Endometrial microvascular endothelial cells (primary cell): Measurements from ENCODE around the gene PALM. TPM values are rescaled to one million over a fixed set of nuclear protein-coding genes. Genes with fewer than 3 reads are reported as not detected.
"Not testable (repeated sequence)": the region's sequence is repeated elsewhere in the genome, so short reads cannot be mapped to it uniquely, and the experiment has no call there.

Source experiments
- in situ Hi-C: cut with HindIII; loops from 2 replicates; pipeline ENCODE4 v1.10.0; 2017; ENCODE audit warnings: low sequenced_read_pairs, low pct_unique_long_range_greater_than_20kb; ENCODE audit errors: inconsistent ontology term
- total RNA-seq: library from RNA; depleted of rRNA; stranded (reverse); fragments of >200 nt; gene quantifications from one replicate; pipeline ENCODE4 v1.2.3, GENCODE V29; 2015; ENCODE audit errors: inconsistent ontology term

PALM gene
- total RNA-seq, 1 donor from 2014 or later, result not detected

DNA sequence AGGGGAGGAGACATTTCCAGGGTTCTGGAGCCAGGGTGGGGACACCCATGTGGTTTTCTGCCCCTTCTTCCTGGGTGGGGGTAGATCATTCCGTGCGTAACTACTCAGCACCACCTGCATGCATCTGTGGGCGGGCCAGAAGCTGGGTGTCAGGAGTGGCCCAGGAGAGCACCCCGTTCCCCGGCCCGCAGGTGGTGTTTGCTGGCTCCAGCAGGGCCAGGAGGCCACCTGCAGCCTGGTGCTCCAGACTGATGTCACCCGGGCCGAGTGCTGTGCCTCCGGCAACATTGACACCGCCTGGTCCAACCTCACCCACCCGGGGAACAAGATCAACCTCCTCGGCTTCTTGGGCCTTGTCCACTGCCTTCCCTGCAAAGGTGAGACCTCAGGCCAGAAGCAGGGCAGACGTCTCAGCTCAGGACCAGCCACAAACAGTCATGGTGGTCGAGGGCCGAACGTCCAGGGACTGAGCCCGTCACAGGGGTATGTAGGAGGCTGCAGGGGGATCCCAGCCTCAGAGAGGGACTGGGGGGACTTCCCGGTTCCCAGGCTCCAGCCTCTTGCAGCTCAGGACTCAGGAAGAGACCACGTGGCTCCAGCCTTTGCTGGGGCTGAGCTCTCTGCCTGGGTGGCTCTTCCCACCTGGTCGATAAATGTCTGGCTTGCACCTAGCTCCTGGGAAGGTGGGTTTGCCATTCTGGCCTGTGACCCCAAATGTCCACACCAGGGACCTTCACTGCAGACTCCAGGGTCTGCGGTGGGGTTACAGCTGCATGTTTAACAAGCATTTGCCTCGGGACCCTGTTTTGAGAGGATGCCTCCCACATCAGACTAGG lies 30.9 kb upstream of the PALM start:
- in situ Hi-C loops, result no loop called here

DNA sequence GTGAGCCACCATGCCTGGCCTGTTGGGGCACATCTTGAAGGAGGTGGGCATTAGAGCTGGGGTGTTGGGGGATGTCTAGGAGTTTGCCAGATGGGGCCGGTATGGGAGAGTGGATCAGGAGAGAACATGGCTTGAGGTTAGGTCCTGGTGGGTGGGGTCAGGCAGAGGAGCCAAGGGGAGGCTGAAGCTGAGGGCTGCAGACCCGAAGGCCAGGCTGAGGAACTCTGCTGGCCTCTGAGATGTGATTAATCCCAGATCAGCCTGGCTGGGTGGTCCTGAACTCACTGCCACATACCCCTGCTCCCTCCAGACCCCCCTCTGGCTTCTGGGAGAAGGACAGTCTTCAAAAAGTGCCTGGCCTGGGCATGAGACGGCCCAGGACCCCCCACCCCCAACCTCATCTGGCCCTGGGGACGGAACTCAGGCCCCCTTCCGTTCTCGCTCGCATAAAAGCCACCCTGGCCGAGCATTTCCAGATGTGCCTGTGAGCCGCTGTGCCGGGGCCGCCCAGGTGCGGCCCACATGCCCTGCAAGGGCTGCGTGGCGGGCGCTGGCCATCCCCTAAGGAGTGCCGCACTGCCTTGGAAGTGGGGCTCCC lies 29.8 kb upstream of the PALM start:
- in situ Hi-C loops, result no loop called here

DNA sequence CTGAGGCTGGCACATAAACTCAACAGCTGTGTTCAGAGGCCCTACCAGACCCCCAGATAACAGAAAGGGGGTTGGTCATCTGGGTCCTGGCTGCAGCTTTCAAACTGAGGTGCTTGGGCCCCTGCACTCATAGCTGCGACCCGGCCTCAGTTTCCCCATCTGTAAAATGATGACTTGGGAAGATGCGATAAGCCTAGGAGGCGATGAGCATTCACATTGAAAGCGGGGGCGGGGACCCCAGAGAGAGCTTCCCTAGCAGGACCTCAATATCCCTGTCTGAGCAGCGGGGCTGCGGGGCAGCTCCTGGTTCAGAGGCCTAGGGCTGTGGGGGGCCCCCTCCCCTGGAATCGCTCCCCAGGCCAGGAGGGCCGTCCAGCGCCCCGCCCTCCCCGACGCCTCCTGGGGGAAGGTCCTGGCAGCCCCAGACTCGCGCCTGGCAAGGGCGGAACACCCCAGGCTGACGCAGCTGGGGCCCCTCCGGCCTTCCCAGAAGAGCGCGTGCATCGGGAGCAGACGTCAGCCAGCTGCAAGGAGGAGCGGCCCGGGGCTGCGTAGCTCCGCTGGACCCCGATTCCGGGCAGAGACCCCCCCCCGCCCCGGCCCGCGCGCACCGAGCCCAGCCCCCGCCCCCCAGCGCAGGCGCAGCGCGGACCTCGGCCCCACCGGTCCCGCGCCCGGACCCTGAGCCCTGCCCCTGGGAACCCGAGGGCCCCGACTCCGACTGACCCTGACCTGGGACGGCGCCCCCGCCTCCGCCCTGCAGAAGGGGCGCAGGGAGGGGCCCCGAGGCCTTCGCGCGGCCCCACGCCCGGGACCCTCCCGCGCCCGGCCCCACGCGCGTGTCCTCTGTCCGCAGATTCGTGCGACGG lies 29.1 kb upstream of the PALM start:
- in situ Hi-C loops, result no loop called here

DNA sequence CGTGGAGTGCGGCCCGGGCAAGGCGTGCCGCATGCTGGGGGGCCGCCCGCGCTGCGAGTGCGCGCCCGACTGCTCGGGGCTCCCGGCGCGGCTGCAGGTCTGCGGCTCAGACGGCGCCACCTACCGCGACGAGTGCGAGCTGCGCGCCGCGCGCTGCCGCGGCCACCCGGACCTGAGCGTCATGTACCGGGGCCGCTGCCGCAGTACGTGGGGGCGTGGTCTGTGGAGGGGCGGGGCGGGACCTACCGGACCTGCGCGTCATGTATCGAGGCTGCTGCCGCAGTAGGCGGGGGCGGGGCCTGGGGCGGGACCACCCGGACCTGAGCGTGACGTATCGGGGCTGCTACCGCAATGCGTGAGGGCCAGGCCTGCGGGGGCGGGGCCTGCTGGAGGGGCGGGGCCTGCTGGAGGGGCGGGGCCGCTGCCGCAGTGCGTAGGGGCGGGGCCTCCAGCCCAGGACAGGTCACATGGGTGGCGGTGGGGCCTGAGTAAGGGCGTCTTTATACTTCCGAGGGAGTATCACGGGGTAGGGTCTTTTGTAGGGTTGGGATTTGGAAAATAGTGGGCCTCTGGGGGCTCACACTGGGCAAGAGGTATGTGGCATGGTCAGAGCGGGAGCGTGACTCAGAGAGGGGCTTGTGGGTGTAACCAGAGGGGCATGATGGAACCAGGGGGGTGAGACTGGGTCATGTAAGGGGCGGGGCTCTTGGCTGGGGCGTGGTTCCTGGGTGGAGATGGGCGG lies 28.3 kb upstream of the PALM start:
- in situ Hi-C loops, result no loop called here

DNA sequence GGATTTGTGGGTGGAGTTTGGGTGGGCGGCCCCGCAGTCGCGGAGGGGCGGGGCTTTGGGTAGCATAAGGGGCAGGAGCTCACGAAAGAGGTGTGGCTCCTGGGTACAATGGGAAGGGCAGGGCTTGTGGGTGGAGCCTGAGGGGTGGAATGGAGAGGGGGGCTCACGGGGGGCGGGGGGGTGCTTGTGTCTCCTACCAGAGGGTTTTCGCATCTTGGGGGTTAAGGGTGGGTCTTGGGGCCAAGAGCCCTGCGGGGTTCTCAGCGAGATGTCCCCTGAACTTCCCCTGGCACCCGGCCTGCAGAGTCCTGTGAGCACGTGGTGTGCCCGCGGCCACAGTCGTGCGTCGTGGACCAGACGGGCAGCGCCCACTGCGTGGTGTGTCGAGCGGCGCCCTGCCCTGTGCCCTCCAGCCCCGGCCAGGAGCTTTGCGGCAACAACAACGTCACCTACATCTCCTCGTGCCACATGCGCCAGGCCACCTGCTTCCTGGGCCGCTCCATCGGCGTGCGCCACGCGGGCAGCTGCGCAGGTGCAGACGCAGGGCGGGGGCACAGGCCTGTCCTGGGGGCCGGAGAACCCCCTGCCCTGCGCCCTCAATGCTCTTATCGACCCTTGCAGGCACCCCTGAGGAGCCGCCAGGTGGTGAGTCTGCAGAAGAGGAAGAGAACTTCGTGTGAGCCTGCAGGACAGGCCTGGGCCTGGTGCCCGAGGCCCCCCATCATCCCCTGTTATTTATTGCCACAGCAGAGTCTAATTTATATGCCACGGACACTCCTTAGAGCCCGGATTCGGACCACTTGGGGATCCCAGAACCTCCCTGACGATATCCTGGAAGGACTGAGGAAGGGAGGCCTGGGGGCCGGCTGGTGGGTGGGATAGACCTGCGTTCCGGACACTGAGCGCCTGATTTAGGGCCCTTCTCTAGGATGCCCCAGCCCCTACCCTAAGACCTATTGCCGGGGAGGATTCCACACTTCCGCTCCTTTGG lies 27.4 kb upstream of the PALM start:
- in situ Hi-C loops, result no loop called here

DNA sequence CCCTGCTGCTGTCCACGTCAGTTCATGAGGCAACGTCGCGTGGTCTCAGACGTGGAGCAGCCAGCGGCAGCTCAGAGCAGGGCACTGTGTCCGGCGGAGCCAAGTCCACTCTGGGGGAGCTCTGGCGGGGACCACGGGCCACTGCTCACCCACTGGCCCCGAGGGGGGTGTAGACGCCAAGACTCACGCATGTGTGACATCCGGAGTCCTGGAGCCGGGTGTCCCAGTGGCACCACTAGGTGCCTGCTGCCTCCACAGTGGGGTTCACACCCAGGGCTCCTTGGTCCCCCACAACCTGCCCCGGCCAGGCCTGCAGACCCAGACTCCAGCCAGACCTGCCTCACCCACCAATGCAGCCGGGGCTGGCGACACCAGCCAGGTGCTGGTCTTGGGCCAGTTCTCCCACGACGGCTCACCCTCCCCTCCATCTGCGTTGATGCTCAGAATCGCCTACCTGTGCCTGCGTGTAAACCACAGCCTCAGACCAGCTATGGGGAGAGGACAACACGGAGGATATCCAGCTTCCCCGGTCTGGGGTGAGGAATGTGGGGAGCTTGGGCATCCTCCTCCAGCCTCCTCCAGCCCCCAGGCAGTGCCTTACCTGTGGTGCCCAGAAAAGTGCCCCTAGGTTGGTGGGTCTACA lies 25.9 kb upstream of the PALM start:
- in situ Hi-C loops, result no loop called here

DNA sequence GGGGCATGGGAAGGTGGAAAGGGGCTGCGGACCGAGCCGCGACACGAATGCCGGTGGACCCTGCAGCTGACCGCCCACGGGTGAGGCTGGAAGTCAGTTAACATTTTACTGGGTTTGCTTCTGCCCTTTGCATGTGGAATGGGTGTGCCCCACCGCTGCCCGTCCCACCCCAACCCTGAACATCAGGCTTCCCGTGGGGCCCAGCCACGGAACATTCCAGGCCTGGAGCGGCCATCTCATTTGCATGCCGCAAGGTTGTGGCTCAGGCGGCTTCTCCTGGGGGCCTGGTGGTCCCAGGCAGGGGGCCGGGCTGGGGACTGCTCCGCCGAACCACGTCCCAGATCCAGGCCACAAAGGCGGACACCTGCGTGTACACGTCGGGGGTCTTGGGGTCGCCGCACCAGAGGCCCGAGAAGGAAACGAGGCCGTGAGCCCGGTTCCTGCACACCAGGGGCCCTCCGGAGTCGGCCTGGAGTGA lies 23.2 kb upstream of the PALM start:
- in situ Hi-C loops, result no loop called here

DNA sequence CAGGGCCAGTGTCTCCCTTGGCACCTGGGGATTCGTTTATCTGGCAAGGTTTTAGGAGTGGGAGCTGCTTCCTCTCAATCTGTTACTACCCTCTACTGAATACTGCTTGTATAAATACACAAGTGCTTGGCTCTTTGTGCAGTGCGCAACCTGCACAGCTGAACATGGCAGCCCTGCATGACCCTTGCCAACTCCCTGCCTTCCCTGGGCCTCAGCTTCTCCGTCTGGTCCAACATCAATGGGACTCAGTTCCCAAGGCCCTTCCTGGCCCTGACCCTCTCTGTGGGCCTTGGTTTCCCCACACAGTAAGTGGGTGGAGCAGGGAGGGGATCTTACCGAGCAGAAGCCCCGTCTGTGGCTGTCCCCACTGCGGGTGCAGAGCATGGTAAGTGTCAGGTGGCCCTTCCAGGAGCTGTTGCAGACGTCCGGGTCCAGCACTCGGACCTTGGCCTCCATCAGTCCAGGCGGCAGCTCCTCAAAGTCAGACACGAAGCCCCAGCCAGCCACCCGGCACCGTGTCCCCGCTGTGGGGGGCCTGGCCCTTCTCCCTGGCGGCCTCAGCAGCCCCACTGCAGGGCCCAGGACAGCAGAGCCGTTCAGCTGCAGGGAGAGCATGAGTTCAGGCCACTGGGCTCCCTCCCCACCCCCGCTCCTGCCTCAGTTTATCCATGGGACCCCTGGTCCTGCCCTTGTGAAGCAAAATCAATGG lies 22.0 kb upstream of the PALM start:
- in situ Hi-C loops, result no loop called here

DNA sequence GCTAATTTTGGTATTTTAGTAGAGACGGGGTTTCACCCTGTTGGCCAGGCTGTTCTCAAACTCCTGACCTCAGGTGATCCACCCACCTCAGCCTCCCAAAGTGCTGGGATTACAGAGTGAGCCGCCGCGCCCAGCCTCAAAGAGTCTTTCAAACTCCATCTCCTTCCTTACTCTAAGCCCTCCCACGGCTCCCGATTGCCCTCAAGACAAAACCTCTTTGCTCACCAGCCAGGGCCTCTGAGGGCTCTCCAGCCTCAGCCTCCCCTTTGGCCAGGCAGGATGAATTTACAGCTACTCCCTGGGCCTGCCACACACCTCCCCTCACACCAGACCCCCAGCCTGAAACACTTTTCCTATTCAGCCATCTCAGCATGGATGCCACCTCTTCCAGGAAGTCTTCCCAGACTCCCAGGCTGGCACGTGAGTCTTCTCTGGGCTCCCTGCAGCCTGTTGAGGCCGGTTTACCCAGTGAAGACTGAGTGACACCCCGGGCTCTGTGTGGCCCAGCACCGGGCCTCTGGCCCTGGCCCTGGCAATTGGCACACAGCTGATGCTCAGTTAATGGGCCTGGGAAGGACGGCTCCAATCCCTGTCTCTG lies 21.1 kb upstream of the PALM start:
- in situ Hi-C loops, result no loop called here

DNA sequence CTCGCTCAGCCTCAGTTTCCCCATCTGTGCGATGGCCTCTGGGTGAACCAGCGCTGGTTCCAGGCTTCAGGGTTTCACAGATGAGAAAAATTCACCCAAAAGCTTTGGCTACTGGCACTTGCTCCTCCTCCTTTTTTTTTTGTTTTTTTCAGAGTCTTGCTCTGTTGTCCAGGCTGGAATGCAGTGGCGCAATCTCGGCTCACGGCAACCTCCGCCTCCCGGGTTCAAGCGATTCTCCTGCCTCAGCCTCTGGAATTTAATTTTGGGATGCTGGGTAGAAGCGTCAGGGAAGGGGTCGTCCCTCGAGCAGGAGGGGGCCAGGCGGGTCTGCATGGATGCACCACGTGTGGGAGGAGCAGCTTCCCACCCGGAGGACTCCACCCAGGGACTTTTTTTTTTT lies 20.5 kb upstream of the PALM start:
- in situ Hi-C loops, result no loop called here

DNA sequence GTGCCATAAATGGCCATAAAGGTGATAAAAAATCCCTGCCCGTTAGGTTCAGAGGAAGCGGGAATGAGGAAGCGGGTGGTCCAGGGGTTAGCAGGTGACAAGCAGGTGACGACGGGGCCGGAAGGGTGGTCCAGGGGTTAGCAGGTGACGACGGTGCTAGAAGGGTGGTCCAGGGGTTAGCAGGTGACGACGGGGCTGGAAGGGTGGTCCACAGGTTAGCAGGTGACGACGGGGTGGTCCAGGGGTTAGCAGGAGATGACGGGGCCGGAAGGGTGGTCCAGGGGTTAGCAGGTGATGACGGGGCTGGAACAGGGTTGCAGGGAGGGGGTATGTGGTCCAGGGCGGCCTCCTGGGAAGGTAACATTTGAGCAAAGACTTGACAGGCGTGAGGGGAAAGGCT lies 19.7 kb upstream of the PALM start:
- in situ Hi-C loops, result no loop called here

DNA sequence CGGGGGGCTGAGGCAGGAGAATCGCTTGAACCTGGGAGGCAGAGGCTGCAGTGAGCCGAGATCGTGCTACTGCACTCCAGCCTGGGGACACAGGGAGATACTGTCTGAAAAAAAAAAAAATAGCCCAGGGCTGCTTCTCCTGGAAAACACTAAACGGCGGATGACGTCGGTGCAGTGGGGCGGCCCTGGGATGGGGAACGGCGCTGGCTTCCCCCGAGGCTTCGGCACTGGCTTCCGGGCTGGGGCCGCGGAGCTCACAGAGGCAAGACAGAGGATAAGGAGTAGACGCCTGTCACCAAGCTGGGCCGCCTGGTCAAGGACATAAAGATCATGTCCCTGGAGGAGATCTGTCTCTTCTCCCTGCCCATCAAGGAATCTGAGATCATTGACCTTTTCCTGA lies 18.5 kb upstream of the PALM start:
- in situ Hi-C loops, result no loop called here

DNA sequence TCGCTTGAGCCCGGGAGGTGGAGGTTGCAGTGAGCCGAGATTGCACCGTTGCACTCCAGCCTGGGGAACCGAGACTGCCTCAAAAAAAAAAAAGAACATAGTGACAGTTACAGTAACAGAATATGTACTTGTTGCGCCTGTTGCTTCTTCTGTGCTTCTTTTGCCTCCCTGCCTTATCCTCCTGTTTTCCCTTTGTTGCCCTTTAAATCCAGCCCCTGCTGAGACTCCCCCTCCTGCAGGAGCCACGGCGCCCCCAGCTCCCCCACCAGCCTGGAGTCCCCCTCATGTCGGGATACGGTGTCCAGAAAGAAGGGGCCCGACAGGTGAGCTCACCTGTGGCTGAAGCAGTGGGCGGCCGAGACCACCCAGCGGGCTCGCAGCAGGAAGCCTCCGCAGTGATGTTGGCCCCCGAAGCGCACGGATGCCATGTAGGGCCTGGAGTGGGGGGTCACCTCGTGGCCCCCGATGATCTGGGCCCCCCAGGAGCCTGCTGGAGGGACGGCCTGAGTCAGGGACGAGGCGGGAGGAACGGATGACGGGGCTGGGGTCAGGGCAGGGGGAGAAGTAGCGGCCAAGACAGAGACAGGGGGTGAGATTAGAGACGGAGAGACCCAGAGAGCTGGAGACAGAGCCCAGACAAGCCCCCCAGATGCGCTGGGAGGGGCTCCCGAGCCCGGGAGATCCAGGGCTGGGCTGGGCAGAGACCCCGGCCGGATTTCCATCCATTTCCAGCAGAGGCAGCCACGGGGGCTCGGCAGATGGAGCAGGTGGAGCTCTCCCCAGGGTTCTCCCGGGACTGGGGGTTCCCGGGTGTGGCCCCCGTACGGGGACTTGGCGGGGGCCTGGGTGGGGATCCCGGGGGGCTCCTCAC lies 14.0 kb upstream of the PALM start:
- in situ Hi-C loops, result no loop called here

DNA sequence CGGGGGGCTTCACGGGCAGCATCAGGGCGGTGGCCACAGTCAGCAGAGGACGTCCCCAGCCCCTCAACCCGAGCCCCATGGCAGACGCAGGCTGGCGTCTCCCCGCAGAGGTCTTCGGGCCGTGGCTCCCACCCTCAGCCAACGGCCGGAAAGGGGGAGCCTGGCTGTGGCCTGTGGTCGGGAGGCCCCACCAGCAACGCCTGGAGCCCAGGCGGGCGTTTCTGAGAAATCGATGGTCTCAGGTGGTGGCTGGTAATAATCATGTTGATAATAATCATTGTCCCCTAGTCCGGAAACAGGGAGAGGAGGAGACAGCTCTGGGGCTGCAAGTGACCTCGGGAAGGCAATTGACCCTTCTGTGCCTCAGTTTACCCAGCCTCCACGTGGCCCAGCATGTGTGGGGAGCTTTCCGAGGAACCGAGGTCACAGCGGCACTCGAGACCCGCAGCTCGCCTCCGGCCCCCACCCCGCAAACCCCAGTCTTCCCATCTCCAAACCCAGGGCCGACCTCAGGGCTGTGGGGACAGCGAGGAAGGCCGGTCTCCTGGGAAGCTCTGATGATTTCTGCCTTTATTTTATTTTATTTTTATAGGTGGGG lies 13.3 kb upstream of the PALM start, which contains the start of gene PRSS57:
Gene PRSS57, minus strand, starts transcription at position 101 of the 598 bp plus-strand sequence. Its CDS starts 22 bp downstream, at position 79.
- in situ Hi-C loops, result no loop called here

DNA sequence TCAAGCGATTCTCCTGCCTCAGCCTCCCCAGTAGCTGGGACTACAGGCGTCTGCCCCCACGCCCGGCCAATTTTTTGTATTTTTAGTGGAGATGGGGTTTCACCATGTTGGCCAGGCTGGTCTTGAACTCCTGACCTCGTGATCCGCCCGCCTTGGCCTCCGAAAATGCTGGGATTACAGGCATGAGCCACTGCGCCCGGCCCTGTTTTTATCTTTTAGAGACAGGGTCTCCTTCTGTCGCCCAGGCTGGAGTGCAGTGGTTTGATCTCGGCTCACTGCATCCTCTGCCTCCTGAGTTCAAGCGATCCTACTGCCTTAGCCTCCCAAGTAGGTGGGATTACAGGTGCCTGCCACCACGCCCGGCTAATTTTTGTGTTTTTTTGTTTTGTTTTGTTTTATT lies 10.2 kb upstream of the PALM start:
- in situ Hi-C loops, result not testable (repeated sequence)
